Mesenchymal stem cell (in vitro differentiated cells and primary cell): ENCODE results near the gene RYR1.

Experiments
- DNase-seq: peaks from one replicate; pipeline ENCODE4 v3.0.0-alpha.2; 2013
- H2AFZ ChIP-seq: one replicate; pipeline ENCODE4 v1.6.1; 2013; ENCODE audit warnings: low read depth, mild to moderate bottlenecking, control low read depth, inconsistent platforms, low read length, moderate library complexity
- H2AK5ac ChIP-seq: 2 replicates; pipeline ENCODE4 v1.6.1; 2013; ENCODE audit warnings: low read length, moderate library complexity, mild to moderate bottlenecking, inconsistent platforms; ENCODE audit not compliant: severe bottlenecking
- H2BK120ac ChIP-seq: one replicate; pipeline ENCODE4 v1.6.1; 2013; ENCODE audit warnings: low read depth, mild to moderate bottlenecking, inconsistent platforms, low read length, moderate library complexity
- H2BK12ac ChIP-seq, 2 experiments: one replicate each; pipeline ENCODE4 v1.6.1; 2013; ENCODE audit warnings: inconsistent platforms in 2 of 2, low read length in 2 of 2, mild to moderate bottlenecking in 2 of 2, moderate library complexity in 2 of 2, control low read depth in 1 of 2
- H2BK15ac ChIP-seq: one replicate; pipeline ENCODE4 v1.6.1; 2013; ENCODE audit warnings: mild to moderate bottlenecking, low read depth, inconsistent platforms; ENCODE audit not compliant: poor library complexity, severe bottlenecking
- H2BK5ac ChIP-seq: 2 replicates; pipeline ENCODE4 v1.6.1; 2013; ENCODE audit warnings: low read depth, mild to moderate bottlenecking, low read length, control low read depth, inconsistent platforms; ENCODE audit not compliant: poor library complexity, severe bottlenecking
- H3K14ac ChIP-seq, 2 experiments: one replicate each; pipeline ENCODE4 v1.6.1; 2013; ENCODE audit warnings: inconsistent platforms in 2 of 2, low read length in 2 of 2, control low read depth in 1 of 2, mild to moderate bottlenecking in 1 of 2, moderate library complexity in 1 of 2
- H3K18ac ChIP-seq, 2 experiments: one replicate each; pipeline ENCODE4 v1.6.1; 2013; ENCODE audit warnings: inconsistent platforms in 2 of 2, low read length in 2 of 2, control low read depth in 1 of 2, low read depth in 1 of 2, mild to moderate bottlenecking in 1 of 2
- H3K23ac ChIP-seq, 2 experiments: one replicate each; pipeline ENCODE4 v1.6.1; 2013; ENCODE audit warnings: inconsistent platforms in 2 of 2, low read length in 2 of 2, mild to moderate bottlenecking in 2 of 2, moderate library complexity in 2 of 2, control low read depth in 1 of 2
- H3K27ac ChIP-seq: 2 replicates; pipeline ENCODE4 v1.5.1; 2013; ENCODE audit warnings: mild to moderate bottlenecking, moderate library complexity, low read length, control low read depth, inconsistent platforms; ENCODE audit not compliant: poor library complexity, severe bottlenecking
- H3K27me3 ChIP-seq, 2 experiments: 2 replicates each; pipeline versions ENCODE4 v1.6.1 to v1.7.0; 2013; ENCODE audit warnings: low read length in 2 of 2, mild to moderate bottlenecking in 2 of 2, moderate library complexity in 2 of 2, control low read depth in 1 of 2, inconsistent platforms in 1 of 2; ENCODE audit not compliant: control insufficient read depth in 1 of 2, insufficient read depth in 1 of 2
- H3K36me3 ChIP-seq, 2 experiments: 2 replicates each; pipeline versions ENCODE4 v1.6.1 to v1.7.0; 2013; ENCODE audit warnings: low read length in 2 of 2, control low read depth in 1 of 2, inconsistent platforms in 1 of 2, low read depth in 1 of 2, mild to moderate bottlenecking in 1 of 2; ENCODE audit not compliant: insufficient read depth in 2 of 2, control insufficient read depth in 1 of 2
- H3K4ac ChIP-seq, 2 experiments: one replicate each; pipeline ENCODE4 v1.6.1; 2013; ENCODE audit warnings: inconsistent platforms in 2 of 2, low read length in 2 of 2, mild to moderate bottlenecking in 2 of 2, moderate library complexity in 2 of 2, control low read depth in 1 of 2, low read depth in 1 of 2
- H3K4me1 ChIP-seq: 2 replicates; pipeline ENCODE4 v1.6.1; 2013; ENCODE audit warnings: low read depth, low read length, control low read depth; ENCODE audit not compliant: control insufficient read depth, insufficient read depth
- H3K4me2 ChIP-seq: 2 replicates; pipeline ENCODE4 v1.6.1; 2013; ENCODE audit warnings: low read length, mild to moderate bottlenecking, inconsistent platforms; ENCODE audit not compliant: poor library complexity, severe bottlenecking
- H3K4me3 ChIP-seq, 2 experiments: 2 replicates each; pipeline versions ENCODE4 v1.5.1 to v1.7.0; 2013; ENCODE audit warnings: low read length in 2 of 2, mild to moderate bottlenecking in 2 of 2, control low read depth in 1 of 2, low read depth in 1 of 2; ENCODE audit not compliant: insufficient read depth in 1 of 2
- H3K79me1 ChIP-seq: replicated peaks from 2 replicates; pipeline ENCODE4 v1.6.1; 2013; ENCODE audit warnings: mild to moderate bottlenecking, control low read depth, low read length, inconsistent platforms; ENCODE audit not compliant: poor library complexity, severe bottlenecking
- H3K9ac ChIP-seq: 2 replicates; pipeline ENCODE4 v1.7.0; 2013; ENCODE audit warnings: mild to moderate bottlenecking, low read length, moderate library complexity
- H3K9me3 ChIP-seq: 2 replicates; pipeline ENCODE4 v1.7.0; 2013; ENCODE audit warnings: mild to moderate bottlenecking, low read length; ENCODE audit not compliant: control insufficient read depth
- H4K8ac ChIP-seq: one replicate; pipeline ENCODE4 v1.6.1; 2013; ENCODE audit warnings: inconsistent platforms, mild to moderate bottlenecking, low read length, moderate library complexity
- H4K91ac ChIP-seq: one replicate; pipeline ENCODE4 v1.6.1; 2013; ENCODE audit warnings: mild to moderate bottlenecking, low read length, inconsistent platforms
- WGBS: methylation state at CpG from one replicate; pipeline ENCODE4 v1.1.7; 2013; ENCODE audit warnings: mixed read lengths; 5-methylcytosine and 5-hydroxymethylcytosine counted together

The RYR1 gene

DNA sequence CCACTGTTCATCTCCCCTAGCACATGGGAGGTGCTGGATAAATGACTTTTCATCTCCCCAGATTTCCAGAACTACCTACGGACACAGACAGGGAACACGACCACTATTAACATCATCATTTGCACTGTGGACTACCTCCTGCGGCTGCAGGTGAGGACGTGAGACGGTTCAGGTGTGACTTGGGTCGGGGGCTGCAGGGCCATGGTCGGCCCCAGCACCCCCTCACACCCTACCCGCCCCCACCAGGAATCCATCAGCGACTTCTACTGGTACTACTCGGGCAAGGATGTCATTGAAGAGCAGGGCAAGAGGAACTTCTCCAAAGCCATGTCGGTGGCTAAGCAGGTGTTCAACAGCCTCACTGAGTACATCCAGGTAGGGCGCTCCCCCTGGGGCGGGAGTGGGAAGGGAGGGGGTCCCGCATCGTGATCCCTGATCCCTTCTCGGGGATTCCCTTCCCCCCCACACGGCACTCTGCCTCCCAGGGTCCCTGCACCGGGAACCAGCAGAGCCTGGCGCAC lies 109.9 kb downstream of the RYR1 start:
- H3K18ac ChIP-seq, result no peak overlapping the region
- H3K14ac ChIP-seq, result no peak overlapping the region
- H2BK15ac ChIP-seq, result no peak overlapping the region
- no peak overlapping the region for H3K4ac ChIP-seq
- no peak for DNase-seq
- no peak overlapping the region for H4K91ac ChIP-seq
- peaks cover 3 to 5% of the 10 kb centered on the region in 2 experiments for H3K27me3 ChIP-seq
- H3K4me1 ChIP-seq, result peaks cover 5% of the 10 kb centered on the region
- H2BK120ac ChIP-seq, result no peak overlapping the region
- H3K9ac ChIP-seq, result no peak overlapping the region
- H2BK5ac ChIP-seq, result no peak overlapping the region
- H3K79me1 ChIP-seq, result no peaks in the 10 kb centered on the region
- no peak overlapping the region for H4K8ac ChIP-seq
- no peak overlapping the region for H2AFZ ChIP-seq
- H3K4me3 ChIP-seq, result peak overlapping the region in 1 of 2 experiments; percentile 55
- no peak overlapping the region for H2BK12ac ChIP-seq
- no peaks in the 10 kb centered on the region for H3K9me3 ChIP-seq
- no peak overlapping the region for H3K23ac ChIP-seq
- no peaks in the 10 kb centered on the region for H3K36me3 ChIP-seq
- H3K4me2 ChIP-seq, result no peak overlapping the region
- WGBS, result 86% methylated on average over 19 of the region's 19 CpGs
- H3K27ac ChIP-seq, result no peak overlapping the region
- no peak overlapping the region for H2AK5ac ChIP-seq

DNA sequence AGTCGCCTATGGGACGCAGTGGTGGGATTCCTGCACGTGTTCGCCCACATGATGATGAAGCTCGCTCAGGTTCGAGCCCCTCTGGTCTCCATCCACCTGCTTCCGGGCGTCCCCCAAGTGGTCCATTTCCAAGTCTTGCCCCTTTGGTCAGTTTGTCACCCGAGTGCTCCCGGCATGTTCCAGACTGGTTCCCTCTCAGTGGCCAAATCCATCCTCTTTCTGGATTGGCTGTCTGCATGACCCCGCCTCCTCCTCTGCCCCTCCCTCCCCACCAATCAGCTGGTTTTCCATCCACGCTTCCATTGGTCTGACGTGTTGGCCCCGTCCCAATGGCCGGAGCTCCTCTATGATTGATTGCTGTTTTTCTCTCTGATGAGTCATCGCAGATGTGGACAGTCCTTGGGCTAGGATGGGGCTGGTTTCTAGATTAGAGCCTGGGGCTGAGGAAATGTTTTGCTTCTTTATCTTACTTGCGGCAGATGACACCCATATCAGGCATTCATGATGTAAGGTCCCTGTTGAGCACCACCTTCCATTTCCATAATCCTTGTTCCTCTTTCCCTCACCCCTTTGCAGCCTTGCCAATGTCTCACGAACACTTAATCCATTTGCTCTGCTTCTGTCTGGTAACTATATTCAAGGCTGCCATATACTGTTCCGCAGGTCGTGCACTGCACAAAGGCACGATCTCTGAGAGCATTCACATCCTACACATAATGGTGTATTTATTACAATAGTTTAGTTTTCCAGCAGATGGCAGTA lies 110.5 kb downstream of the RYR1 start:
- H4K91ac ChIP-seq, result no peak overlapping the region
- no peak overlapping the region for H2BK120ac ChIP-seq
- H3K4me1 ChIP-seq, result peaks cover 5% of the 10 kb centered on the region
- WGBS, result 75% methylated on average over 20 of the region's 21 CpGs
- no peak overlapping the region for H2BK5ac ChIP-seq
- H3K4me3 ChIP-seq, result peak overlapping the region in 1 of 2 experiments; percentile 65
- H2AFZ ChIP-seq, result peak overlapping the region; percentile 18
- H3K9ac ChIP-seq, result peak overlapping the region; percentile 61
- H3K79me1 ChIP-seq, result no peaks in the 10 kb centered on the region
- peaks cover 3 to 9% of the 10 kb centered on the region in 2 experiments for H3K27me3 ChIP-seq
- H3K14ac ChIP-seq, result no peak overlapping the region
- H2BK15ac ChIP-seq, result no peak overlapping the region
- peak; percentile 88 for DNase-seq
- no peak overlapping the region for H3K4me2 ChIP-seq
- no peak overlapping the region for H4K8ac ChIP-seq
- no peak overlapping the region for H3K18ac ChIP-seq
- H3K23ac ChIP-seq, result no peak overlapping the region
- no peak overlapping the region for H2AK5ac ChIP-seq
- H3K9me3 ChIP-seq, result no peaks in the 10 kb centered on the region
- peak overlapping the region in 1 of 2 experiments; percentile 26 for H3K4ac ChIP-seq
- no peaks in the 10 kb centered on the region for H3K36me3 ChIP-seq
- H3K27ac ChIP-seq, result no peak overlapping the region
- no peak overlapping the region for H2BK12ac ChIP-seq

DNA sequence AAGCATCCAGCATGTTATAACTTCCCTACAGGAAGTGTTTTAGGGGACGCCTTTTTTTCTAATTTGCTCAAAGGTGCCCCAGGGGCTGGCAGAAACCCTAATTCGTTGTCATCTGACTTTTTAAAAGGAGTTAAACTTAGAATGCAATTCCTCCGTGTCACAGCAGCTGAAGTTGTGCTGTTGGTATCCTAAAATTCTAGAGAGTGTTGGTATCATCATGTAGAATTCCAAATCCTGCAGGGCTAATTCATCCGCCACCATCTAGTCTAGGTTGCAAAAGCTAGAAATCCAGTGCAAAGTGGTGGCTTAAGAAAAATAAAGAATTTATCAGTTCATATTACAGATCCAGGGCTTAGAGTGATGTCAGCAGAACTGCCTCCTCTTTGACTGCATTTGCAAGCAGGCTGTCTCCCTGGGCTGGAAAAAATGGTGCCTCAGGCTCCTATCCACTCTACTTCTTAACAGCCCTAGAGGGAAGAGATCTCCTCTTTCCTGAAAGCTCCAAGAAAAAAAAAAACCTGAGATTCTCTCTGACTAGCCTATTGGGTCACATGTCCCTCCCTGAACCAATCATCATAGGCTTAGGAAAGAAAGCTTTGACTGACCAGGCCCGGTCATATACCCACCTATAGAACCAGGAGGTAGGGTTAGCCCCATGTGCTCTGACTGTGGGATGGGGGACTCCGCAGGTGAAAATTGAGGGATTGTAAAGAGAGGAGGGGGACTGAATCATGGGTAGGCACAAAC lies 111.3 kb downstream of the RYR1 start:
- 71% methylated on average over 6 of the region's 6 CpGs for WGBS
- Histone ChIP-seq H3K23ac (no peak overlapping the region), H3K4ac (peak overlapping the region in 1 of 2 experiments; percentile 2)

DNA sequence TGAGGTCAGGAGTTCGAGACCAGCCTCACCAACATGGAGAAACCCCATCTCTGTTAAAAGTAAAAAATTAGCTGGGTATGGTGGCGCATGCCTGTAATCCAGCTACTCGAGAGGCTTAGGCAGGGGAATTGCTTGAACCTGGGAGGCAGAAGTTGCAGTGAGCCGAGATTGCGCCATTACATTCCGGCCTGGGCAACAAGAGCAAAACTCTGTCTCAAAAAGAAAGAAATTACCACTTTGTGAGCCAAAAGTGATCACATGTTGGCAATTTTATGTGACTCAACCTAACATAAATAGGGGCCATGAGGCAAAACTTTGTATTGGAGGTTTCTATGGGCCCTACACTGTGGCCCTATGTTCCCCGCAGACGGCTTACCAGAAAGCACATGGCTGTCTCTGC lies 112.1 kb downstream of the RYR1 start:
- Histone ChIP-seq H3K4me2 (no peak overlapping the region), H2AK5ac (no peak overlapping the region), H3K36me3 (no peaks in the 10 kb centered on the region), H2BK120ac (no peak overlapping the region), H3K14ac (no peak overlapping the region), H3K4ac (no peak overlapping the region), H2AFZ (no peak overlapping the region), H3K18ac (no peak overlapping the region), H3K9me3 (no peaks in the 10 kb centered on the region), H3K4me3 (no peak overlapping the region), H3K4me1 (peaks cover 5% of the 10 kb centered on the region), H2BK5ac (no peak overlapping the region), H3K79me1 (no peaks in the 10 kb centered on the region), H3K9ac (peak overlapping the region; percentile 61), H4K91ac (no peak overlapping the region), H3K27ac (no peak overlapping the region), H4K8ac (no peak overlapping the region), H2BK12ac (no peak overlapping the region), H2BK15ac (peak overlapping the region; percentile 52), H3K27me3 (peaks cover 10 to 11% of the 10 kb centered on the region in 2 experiments), H3K23ac (no peak overlapping the region)
- WGBS, result 92% methylated on average over 8 of the region's 8 CpGs
- DNase-seq, result no peak

More for the DNA sequence above, 111.3 kb downstream of the RYR1 start:
- Histone ChIP-seq H3K4me1 (peaks cover 5% of the 10 kb centered on the region), H3K9me3 (no peaks in the 10 kb centered on the region), H2BK120ac (no peak overlapping the region), H3K18ac (peak overlapping the region in 1 of 2 experiments; percentile 21), H3K27ac (no peak overlapping the region), H3K4me2 (no peak overlapping the region), H2BK12ac (no peak overlapping the region), H3K4me3 (peak overlapping the region in 1 of 2 experiments; percentile 65), H3K9ac (peak overlapping the region; percentile 61), H2BK5ac (no peak overlapping the region), H3K14ac (no peak overlapping the region), H4K8ac (no peak overlapping the region), H3K27me3 (peaks cover 3 to 10% of the 10 kb centered on the region in 2 experiments), H2AFZ (peak overlapping the region; percentile 1), H2BK15ac (no peak overlapping the region), H2AK5ac (no peak overlapping the region), H3K79me1 (no peaks in the 10 kb centered on the region), H4K91ac (peak overlapping the region; percentile 39), H3K36me3 (no peaks in the 10 kb centered on the region)
- peak; percentile 9 for DNase-seq
